ENCODE results near the gene TRIO.
A peak's percentile ranks its signal among the peaks of the same experiment; 100 is the strongest.

TRIO gene

GRCh38 chr5:14362491-14362890, 219.3 kb downstream of the TRIO start:
- DNase-seq (ENCODE audit: low spot score): no peak
- Mint-ChIP-seq H3K9me3 (no peaks in the 10 kb centered on the region), H3K27ac (no peak overlapping the region), H3K36me3 (ENCODE audit: low read depth) (no peaks in the 10 kb centered on the region), H3K4me3 (no peak overlapping the region), H3K4me1 (ENCODE audit: low read depth) (peaks cover 40% of the 10 kb centered on the region), H3K27me3 (ENCODE audit: low read depth) (peaks cover under 1% of the 10 kb centered on the region)

GRCh38 chr5:14364096-14364495, 221.0 kb downstream of the TRIO start:
- Mint-ChIP-seq H3K27ac (peak overlapping the region; percentile 23), H3K36me3 (ENCODE audit: low read depth) (no peaks in the 10 kb centered on the region), H3K4me1 (ENCODE audit: low read depth) (peaks cover 50% of the 10 kb centered on the region), H3K27me3 (ENCODE audit: low read depth) (no peaks in the 10 kb centered on the region), H3K4me3 (no peak overlapping the region), H3K9me3 (no peaks in the 10 kb centered on the region)
- no peak for DNase-seq (ENCODE audit: low spot score)

- Mint-ChIP-seq H3K27me3 (ENCODE audit: low read depth) (no peaks in the 10 kb centered on the region), H3K36me3 (ENCODE audit: low read depth) (no peaks in the 10 kb centered on the region), H3K4me3 (peak overlapping the region; percentile 68), H3K9me3 (no peaks in the 10 kb centered on the region), H3K27ac (peak overlapping the region; percentile 78), H3K4me1 (ENCODE audit: low read depth) (peaks cover 50% of the 10 kb centered on the region)
- DNase-seq (ENCODE audit: low spot score): no peak
Observed at GRCh38 chr5:14364576-14365472, 221.7 kb downstream of the TRIO start.

GRCh38 chr5:14365831-14366430, 222.8 kb downstream of the TRIO start:
- Mint-ChIP-seq H3K4me1 (ENCODE audit: low read depth) (peaks cover 52% of the 10 kb centered on the region), H3K9me3 (no peaks in the 10 kb centered on the region), H3K27me3 (ENCODE audit: low read depth) (no peaks in the 10 kb centered on the region), H3K27ac (peak overlapping the region; percentile 86), H3K4me3 (peak overlapping the region; percentile 78), H3K36me3 (ENCODE audit: low read depth) (no peaks in the 10 kb centered on the region)
- DNase-seq (ENCODE audit: low spot score): peak; percentile 12

GRCh38 chr5:14366763-14367162, 223.6 kb downstream of the TRIO start:
- Mint-ChIP-seq H3K27ac (peak overlapping the region; percentile 86), H3K9me3 (no peaks in the 10 kb centered on the region), H3K4me3 (peak overlapping the region; percentile 78), H3K27me3 (ENCODE audit: low read depth) (no peaks in the 10 kb centered on the region), H3K36me3 (ENCODE audit: low read depth) (no peaks in the 10 kb centered on the region), H3K4me1 (ENCODE audit: low read depth) (peaks cover 52% of the 10 kb centered on the region)
- no peak for DNase-seq (ENCODE audit: low spot score)

GRCh38 chr5:14367364-14367763, 224.2 kb downstream of the TRIO start:
- no peak for DNase-seq (ENCODE audit: low spot score)
- Mint-ChIP-seq H3K36me3 (ENCODE audit: low read depth) (no peaks in the 10 kb centered on the region), H3K4me1 (ENCODE audit: low read depth) (peaks cover 50% of the 10 kb centered on the region), H3K4me3 (peak overlapping the region; percentile 78), H3K9me3 (no peaks in the 10 kb centered on the region), H3K27ac (no peak overlapping the region), H3K27me3 (ENCODE audit: low read depth) (no peaks in the 10 kb centered on the region)

GRCh38 chr5:14369780-14370179, 226.6 kb downstream of the TRIO start:
- Mint-ChIP-seq H3K9me3 (no peaks in the 10 kb centered on the region), H3K4me3 (no peak overlapping the region), H3K4me1 (ENCODE audit: low read depth) (peaks cover 37% of the 10 kb centered on the region), H3K27ac (no peak overlapping the region), H3K36me3 (ENCODE audit: low read depth) (no peaks in the 10 kb centered on the region), H3K27me3 (ENCODE audit: low read depth) (no peaks in the 10 kb centered on the region)
- DNase-seq (ENCODE audit: low spot score): no peak

GRCh38 chr5:14370386-14370785, 227.2 kb downstream of the TRIO start:
- Mint-ChIP-seq H3K27ac (no peak overlapping the region), H3K27me3 (ENCODE audit: low read depth) (peaks cover 2% of the 10 kb centered on the region), H3K9me3 (no peaks in the 10 kb centered on the region), H3K4me3 (no peak overlapping the region), H3K4me1 (ENCODE audit: low read depth) (peaks cover 31% of the 10 kb centered on the region), H3K36me3 (ENCODE audit: low read depth) (no peaks in the 10 kb centered on the region)
- DNase-seq (ENCODE audit: low spot score): no peak

GRCh38 chr5:14373685-14374084, 230.5 kb downstream of the TRIO start:
- peaks cover 15% of the 10 kb centered on the region for H3K27me3 Mint-ChIP-seq (ENCODE audit: low read depth)
- peaks cover 3% of the 10 kb centered on the region for H3K4me1 Mint-ChIP-seq (ENCODE audit: low read depth)
- no peak overlapping the region for H3K27ac Mint-ChIP-seq
- H3K4me3 Mint-ChIP-seq: no peak overlapping the region
- no peaks in the 10 kb centered on the region for H3K9me3 Mint-ChIP-seq
- no peaks in the 10 kb centered on the region for H3K36me3 Mint-ChIP-seq (ENCODE audit: low read depth)
- no peak for DNase-seq (ENCODE audit: low spot score)

- H3K4me1 Mint-ChIP-seq (ENCODE audit: low read depth): peaks cover 3% of the 10 kb centered on the region
- H3K27me3 Mint-ChIP-seq (ENCODE audit: low read depth): peaks cover 15% of the 10 kb centered on the region
- no peaks in the 10 kb centered on the region for H3K36me3 Mint-ChIP-seq (ENCODE audit: low read depth)
- no peak overlapping the region for H3K27ac Mint-ChIP-seq
- H3K9me3 Mint-ChIP-seq: no peaks in the 10 kb centered on the region
- H3K4me3 Mint-ChIP-seq: no peak overlapping the region
- no peak for DNase-seq (ENCODE audit: low spot score)
Observed at GRCh38 chr5:14374100-14374499, 231.0 kb downstream of the TRIO start.

- peaks cover 2% of the 10 kb centered on the region for H3K4me1 Mint-ChIP-seq (ENCODE audit: low read depth)
- H3K36me3 Mint-ChIP-seq (ENCODE audit: low read depth): no peaks in the 10 kb centered on the region
- H3K27me3 Mint-ChIP-seq (ENCODE audit: low read depth): peaks cover 15% of the 10 kb centered on the region
- no peak overlapping the region for H3K27ac Mint-ChIP-seq
- no peak overlapping the region for H3K4me3 Mint-ChIP-seq
- DNase-seq (ENCODE audit: low spot score): no peak
- no peaks in the 10 kb centered on the region for H3K9me3 Mint-ChIP-seq
Observed at GRCh38 chr5:14376789-14377188, 233.6 kb downstream of the TRIO start.

GRCh38 chr5:14379739-14380497, 236.8 kb downstream of the TRIO start:
- Mint-ChIP-seq H3K4me1 (ENCODE audit: low read depth) (peaks cover 2% of the 10 kb centered on the region), H3K4me3 (no peak overlapping the region), H3K9me3 (no peaks in the 10 kb centered on the region), H3K27ac (no peak overlapping the region), H3K36me3 (ENCODE audit: low read depth) (no peaks in the 10 kb centered on the region), H3K27me3 (ENCODE audit: low read depth) (peaks cover 15% of the 10 kb centered on the region)
- DNase-seq (ENCODE audit: low spot score): no peak

GRCh38 chr5:14380712-14381111, 237.6 kb downstream of the TRIO start:
- Mint-ChIP-seq H3K27ac (no peak overlapping the region), H3K4me1 (ENCODE audit: low read depth) (peaks cover 5% of the 10 kb centered on the region), H3K4me3 (no peak overlapping the region), H3K36me3 (ENCODE audit: low read depth) (no peaks in the 10 kb centered on the region), H3K9me3 (no peaks in the 10 kb centered on the region), H3K27me3 (ENCODE audit: low read depth) (peaks cover 11% of the 10 kb centered on the region)
- DNase-seq (ENCODE audit: low spot score): no peak

GRCh38 chr5:14382640-14383039, 239.5 kb downstream of the TRIO start:
- Mint-ChIP-seq H3K4me1 (ENCODE audit: low read depth) (peaks cover 3% of the 10 kb centered on the region), H3K27me3 (ENCODE audit: low read depth) (peaks cover 14% of the 10 kb centered on the region), H3K27ac (no peak overlapping the region), H3K4me3 (no peak overlapping the region), H3K36me3 (ENCODE audit: low read depth) (no peaks in the 10 kb centered on the region), H3K9me3 (no peaks in the 10 kb centered on the region)
- no peak for DNase-seq (ENCODE audit: low spot score)

Data from T-helper 2 cell treated with Interferon-gamma antibody and Interleukin-4, amounts not matched to agents 5 μg/mL and 100 μg/mL, for 36 hours (primary cell).